Activated T-helper 1 cell treated with anti-CD3 and anti-CD28 coated beads, Interleukin-2, amount 50 U/mL, for 16 hours (primary cell): ENCODE results near the gene LIPG.

Experiments
- DNase-seq, 2 donors: peaks; one replicate each; pipeline ENCODE4 v3.0.0-alpha.2; 2020; ENCODE audit warnings: low read depth in 1 of 2, low spot score in 1 of 2

LIPG gene

DNA sequence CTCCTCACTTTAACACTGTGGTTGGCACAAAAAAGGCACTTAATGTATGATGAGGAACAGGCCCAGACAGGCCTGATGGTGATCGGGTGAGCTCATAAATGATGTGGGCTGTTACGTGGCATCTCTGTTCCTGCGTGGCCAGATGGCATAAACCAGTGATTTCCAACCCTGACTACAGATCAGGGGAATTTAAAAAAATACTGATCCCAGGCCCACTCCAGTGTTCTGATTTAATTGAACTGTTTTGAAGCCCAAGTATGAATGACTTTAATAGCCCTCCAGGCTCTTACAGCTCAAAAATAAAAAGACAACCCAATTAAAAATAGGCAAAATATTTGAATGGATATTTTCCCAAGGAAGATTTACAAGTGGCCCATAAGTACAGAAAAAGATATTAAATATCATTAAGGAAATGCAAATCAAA, 48.2 kb downstream of the LIPG start:
- DNase-seq, result no peak

DNA sequence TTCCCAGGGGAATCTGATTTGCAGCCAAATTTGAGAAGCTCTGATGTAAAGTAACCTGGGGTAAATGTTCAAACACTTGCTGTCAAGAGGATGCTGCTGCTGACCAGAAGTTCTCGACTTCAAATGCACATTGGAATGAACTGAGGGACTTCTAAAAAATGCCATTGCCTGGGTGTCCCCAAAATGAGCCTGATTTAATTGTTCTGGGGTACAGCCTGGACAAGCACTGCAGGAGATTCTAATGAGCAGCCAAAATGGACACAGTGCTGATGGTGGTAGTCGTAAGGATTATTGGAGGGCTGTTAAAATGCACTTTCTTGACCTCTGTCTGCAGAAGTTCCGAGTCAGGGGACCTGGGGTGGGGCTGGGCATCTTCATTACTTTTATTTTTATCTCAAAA, 49.5 kb downstream of the LIPG start:
- DNase-seq, result no peak

DNA sequence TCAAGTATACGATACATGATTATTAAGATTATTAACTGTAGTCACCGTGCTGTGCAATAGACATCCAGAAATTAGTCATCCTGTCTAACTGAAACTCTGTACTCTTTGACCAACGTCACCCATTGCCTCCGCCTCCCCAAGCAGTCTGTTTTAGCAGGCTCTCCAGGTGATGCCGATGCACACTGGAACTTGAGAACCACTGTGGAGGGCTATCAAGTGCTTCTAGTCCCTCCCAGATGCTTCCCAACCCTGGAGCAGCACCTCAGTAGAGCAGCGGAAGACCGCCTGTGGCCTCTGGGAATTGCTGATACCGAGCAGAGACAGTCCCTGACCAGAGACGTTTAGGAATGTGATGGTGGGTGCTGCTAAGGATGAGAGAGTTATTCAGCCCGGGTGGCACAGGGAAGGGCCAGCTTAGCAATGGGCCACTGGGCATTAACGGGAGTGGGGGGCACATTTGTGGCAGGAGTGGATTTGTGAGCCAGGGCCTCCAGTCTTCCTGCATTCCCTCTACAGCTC, 50.7 kb downstream of the LIPG start:
- DNase-seq, result no peak

DNA sequence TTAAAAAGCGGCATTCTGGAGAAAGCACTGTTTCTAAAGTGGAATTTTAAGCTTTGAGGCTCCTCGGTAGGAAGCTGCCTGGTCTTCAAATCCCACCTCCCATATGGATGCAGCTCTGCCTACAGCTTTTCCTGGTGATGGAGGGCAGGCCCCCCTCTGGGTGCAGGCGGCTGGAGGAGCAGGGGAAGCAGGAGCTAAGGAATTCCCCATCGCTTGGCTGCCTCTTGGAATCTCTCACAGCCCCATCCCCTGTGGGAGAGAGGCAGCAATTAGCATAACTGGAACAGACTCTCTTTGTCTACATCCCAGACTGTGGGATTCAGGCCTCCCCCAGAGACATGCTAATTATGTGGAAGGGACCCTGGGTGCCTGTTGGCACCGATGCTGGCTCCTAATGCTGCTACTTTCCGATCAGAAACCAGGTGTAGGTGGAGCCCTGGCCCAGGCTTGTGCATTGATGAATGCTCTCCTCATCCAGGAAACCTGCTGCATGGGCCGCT, 51.3 kb downstream of the LIPG start:
- DNase-seq, result no peak

DNA sequence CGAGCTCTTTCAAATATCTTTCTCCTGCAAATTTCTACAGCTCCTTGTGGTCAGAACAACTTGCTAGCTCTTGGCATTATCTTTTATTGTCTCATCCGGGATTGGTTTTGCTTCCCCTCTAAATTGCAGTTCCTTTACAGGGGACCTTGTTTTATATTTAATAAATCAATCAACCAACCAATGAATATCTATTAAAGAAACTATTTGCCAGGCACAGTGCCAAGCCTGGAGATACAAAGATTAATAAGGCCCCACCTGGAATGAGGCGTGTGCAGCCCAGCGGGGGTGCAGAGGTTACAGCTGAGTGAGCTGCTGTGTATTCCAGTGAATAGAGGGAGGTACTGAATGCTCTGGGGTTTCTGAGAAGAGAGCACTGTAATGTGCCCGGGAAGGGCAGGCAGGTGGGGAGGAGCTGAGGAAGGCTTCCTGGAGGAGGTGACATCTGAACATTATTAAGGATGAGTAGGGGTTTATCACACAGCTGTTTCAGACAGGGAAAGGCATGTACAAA, 51.8 kb downstream of the LIPG start:
- DNase-seq, result no peak

DNA sequence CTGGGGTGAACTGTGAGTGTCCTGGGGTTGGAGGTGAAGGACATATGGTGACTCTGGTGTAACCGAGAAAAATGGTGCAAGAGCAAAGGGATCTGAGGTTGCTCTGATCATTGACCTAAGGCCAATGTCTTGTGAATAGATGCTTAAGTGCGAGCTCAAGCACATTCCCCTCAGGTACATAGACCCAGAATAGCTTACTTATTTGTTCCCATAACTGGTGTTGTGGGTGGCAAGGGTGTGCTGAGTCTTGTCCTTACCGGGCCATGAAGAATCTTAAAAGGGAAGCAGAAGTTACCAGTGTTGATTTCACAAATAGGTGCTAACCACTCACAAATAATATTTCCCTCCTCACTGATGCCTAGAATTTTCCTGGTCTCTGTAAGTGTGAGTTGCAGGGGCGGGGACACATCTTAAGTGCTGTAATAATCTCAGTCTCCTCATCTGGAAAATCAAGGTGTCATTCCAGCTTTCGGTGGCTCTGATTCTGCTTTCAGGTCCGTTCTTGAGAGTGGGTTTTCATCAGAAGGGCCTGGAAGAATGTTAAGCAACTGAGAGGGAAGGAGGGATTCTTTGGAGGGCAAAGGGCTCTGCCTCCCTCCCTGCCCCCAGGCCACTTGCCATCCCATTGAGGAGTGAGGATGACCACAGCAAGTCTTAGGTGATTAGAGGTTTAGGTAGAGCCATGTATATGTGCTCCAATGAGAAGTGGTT, 54.9 kb downstream of the LIPG start:
- DNase-seq, result no peak

DNA sequence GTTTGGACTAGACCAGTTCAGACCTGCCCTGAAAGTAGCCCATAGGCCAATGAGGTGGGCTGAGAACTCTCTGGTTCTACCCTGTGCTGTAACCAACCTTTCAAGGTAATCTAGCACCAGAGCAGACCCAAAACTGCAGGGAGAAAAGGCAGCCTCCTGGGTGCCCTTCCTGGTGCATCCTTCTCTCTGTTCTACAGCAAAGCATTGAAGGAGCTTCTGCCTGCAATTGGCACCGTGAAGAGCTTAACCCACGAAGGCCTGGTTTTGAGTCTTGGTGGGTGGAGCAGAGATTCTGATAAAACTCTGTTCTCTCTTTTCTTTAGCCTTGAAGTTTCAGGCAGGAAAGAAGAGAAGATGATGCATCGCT, 55.5 kb downstream of the LIPG start:
- DNase-seq, result no peak

DNA sequence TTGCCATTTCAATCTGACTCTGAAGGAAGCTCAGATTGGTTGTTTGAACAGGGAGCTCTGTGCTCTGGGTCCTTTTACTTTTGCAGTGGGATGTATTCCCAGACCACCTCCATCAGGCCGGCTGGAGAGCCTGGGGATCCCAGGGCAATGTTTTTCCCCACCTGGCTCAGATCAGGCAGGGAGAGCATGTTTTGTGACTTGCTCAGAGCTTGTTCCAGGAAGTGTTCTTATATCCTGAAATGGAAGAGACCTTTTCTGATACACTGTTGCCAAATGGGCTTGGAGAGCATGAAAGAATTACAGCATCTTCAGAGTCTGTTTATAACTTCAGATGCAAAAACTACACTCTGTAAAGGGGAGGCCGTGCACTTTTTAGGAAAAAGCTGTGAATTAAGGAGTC, 56.0 kb downstream of the LIPG start:
- DNase-seq, result no peak

DNA sequence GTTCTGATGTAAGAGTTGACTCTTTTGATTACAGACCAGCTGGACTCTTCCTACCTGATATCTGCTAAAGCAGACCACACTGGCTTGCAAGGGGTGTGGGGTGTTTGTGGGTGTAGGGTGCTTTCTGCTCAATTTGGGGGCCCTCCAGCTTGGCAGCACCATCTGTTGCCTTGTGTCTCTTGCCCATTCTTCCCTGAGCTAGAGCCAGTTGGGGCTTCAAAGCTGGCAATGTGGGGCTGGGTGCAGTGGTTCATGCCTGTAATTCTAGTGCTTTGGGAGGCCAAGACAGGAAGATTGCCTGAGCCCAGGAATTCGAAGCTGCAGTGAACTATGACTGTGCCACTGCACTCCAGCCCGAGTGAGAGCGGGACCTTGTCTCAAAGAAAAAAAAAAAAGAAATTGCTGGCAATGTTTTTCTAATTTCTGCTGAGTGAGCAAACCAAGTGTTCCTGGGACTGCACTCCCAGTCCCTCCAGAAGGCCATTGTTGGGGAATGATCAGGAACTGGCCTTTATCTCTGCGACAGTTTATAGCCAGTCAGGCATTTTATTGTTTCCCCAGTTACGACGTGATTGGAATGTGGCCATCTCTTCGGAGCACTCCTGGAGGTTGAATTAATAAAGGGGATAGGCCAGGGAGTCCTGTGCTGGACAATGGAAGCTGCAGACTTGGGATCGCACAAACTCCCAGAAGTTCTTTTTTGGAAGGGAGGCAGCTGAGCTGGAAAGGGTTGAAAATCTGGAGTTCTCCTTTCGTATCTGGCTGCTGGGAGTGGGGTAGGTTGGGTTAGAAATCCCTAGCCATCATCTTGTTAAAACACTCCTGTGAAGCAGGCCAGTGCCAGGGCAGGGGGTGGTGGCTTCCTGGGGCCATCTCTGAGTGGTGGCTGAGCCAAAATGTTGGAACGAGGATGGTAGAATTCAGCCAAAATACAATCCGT, 57.2 kb downstream of the LIPG start:
- no peak for DNase-seq

DNA sequence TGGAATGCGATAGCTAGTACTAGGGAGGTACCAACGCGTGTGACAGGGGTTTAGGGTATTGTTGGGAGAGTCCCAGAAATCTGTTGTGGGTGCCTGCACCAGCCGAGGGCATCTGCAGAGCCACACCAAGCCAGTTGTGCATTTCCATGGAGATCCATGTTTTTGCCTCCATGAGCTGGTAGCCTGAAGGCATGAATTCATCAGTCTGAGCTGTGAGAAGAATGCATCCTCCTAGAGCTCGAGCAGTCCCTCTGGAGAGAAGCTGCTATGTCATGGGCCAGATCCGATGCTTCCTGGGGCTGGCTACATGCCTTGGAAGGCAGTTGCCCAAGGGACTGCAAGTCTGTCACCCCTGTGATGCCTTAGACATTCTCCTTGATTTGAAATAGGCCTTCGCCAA, 57.9 kb downstream of the LIPG start:
- no peak for DNase-seq

DNA sequence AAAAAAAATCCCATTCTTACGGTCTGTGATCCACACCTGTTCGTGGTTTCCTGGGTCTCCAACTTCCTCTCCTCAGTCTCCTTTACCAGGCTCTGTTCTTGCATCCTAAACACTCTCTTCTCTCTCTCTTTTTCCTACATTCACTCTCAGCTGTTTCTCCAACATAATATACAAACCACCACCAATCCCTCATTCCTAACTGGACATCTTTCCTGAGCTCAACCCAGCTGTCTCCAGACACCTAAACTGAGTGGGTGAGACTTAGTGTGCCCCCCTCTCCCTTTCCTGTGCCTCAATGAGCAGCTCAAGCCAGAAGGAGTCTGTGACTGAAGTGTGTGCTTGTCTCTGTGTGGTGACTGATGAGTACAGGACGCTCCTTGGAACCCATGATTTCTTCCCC, 59.4 kb downstream of the LIPG start:
- DNase-seq, result no peak

DNA sequence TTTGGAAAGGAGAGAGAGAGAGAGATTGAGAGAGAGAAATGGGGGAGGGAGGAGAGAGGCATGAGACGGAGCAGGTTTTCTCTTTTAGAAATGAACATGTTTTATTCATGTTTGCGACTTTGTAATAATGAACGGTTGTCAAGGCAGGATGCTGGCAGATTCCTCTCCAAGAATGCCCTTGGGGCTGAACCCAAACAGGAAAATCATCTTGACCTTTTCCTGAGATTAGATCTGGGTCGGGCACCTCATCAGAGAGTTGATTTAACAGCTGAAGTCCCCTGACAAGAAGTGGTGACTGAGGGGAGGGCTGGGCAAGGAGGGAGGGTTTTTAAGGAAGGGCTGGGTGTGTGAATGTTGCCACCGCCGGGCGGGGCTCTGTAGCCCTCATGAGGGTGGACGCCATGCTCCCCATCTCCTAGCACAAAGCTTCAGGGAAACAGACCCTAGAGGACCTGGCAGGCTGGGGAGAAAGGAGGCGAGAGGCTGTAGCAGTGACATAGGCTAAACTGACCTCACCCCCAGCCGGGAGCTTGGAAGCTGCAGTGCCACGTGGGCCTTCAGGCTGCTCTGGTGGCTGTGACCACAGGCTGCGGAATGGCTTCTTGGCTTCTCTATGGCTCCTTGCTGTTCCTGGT, 60.0 kb downstream of the LIPG start:
- no peak for DNase-seq

DNA sequence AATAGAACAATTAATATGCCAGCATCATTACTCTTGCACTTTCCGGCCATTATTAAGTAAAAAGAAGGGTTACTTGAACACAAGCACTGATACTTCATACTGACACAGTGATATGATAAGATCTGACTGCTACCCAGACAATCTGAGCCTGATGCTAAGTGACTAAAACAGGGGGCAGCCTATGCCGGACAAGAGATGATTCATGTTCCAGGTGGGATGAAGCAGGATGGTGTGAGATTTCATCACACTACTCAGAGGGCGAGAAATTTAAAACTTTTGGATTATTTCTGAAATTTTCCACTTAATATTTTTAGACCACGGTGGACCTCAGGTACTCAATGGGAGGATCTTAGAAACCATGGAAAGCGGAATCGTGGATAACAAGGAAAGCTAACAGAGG, 61.7 kb downstream of the LIPG start:
- no peak for DNase-seq

DNA sequence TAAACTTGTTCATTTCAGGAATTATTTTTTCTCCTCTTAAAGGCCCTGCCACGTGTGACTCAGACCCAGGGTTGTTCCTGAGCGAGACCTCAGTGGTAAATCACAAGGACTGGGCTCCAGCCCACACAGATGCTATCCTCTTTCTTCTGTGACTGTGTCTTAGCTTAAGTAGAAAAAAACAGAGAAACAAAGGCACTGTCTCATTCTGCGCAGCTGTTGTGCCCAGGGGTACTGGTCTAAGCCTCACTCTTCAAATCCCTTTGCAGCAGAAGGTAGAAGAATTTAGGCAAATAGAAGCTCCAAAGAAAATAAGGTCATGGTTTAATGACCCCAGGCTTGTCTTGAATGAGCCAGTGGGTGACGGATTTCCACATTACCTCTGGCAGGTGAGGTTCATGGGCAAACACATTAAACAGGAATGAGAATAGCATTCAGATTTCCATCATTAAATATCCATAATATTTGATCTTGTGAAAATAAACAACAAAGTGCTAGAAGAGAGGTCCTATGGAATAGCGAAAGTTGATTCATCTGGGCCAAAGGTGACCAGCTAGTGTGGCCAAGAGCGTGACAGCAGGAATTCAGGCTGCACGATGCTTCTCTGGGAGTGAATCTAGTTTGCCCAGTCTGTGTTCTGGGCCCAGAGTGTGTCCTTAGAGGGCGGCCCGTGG, 63.3 kb downstream of the LIPG start:
- no peak for DNase-seq

DNA sequence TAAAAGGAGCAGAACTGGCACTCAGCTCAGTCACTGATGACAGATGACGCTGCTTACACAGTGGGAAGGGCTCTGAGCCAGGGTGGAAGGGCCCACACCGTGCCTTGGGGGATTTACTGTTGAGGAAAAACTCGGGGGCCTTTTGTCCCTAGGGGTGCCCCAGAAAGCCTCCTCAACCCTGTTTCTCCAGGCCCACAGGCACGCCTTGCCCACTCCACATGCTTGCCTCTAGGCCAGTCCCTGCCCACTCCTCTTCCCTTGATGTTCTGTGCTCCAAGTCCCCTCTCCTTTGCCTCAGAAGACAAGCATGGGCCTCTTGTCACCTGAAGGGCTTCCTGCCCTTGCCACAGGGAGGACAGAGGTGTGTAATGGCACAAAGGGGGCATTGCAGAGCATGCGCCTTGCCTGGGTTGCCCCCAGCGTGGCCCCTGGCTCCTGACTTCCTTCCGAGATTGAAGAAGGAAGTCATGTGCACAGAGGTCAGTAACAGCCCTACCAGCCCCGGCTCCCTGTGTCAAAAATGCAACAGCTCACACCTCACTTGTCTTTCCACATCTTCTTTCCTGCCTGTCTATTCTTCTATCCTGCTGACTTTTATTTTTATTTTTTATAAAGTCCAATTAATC, 65.1 kb downstream of the LIPG start:
- no peak for DNase-seq

DNA sequence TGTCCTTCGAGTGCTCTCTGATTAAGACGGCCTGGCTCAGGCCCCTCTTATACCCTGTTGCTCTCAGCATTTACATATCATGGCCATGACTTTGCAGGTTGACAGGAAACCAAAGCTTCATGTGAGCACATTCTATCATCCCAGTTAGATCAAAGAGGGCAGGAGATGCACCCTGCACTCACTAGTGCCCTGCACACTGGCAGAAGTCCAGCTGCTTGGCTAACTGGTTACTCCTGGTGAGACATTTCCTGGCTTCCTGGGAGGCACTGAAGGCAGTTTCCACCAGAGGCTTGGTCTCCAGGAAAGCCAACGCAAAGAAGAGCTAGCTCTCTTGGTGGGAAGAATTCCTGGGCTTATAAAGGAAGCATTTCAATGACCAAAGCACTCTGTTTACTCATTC, 66.3 kb downstream of the LIPG start:
- DNase-seq, result no peak

DNA sequence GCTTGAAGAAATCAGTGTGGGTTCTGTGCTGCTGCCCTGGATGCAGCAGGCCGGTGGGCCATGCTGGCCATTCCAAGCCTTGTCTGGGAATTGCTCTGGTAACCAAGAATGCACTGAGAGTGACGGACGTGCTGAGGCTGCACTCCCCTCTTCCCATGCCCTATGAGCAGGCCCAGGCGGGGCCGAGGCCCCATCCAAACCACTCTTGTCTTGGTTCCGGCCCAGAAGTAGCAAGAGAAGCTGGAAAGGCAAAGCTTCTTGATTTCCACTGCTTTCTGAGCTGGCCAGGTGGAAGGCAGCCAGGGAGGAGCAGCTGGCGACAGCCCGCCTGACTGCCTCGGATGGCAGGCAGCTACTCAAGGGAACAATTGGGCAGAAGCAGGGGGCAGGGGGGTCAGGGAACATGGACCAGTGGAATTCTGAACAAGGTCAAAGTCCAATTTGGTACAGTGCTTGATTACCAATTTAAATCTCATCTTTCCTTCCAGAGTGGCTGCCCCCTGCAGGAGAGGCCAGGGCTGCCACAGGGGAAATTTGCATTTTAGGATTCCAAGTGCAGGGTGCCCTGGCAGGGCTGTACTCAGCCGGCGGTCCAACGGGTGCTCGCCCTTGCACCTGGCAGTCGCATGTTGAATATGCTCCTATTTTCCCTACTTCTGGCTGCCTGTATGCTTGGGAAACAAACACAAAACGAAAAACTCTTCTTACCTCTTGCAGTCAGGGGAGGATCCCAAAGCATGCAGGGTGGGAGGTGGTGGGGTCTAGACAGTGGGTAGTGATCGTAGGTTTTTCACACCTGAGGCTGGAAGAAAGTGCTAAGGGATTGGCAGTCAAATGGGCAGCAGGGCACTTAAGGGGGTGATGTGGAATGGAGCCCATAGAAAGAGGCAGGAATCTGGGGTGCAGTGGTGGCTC, 67.3 kb downstream of the LIPG start:
- no peak for DNase-seq

DNA sequence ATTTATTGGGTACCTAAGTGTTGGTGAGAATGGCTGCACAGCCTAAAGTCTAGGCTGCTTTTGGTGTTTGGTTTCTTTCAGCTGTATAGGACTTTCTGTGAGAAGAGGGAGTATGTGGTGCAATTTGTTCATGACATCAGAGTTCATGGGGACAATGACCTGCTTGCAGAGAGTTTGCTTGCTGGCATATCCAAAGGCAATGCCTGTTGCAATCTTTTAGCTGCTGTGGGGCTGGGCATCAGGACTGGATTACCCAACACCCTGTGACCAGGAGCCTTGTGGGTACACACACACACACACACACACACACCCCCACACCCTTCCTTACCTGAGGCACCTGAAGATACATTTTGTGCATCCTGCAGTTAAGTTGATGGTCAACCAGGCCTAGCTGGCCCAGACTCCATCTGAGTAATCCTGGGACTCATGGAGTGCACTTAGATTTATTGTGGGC, 68.4 kb downstream of the LIPG start:
- no peak for DNase-seq

DNA sequence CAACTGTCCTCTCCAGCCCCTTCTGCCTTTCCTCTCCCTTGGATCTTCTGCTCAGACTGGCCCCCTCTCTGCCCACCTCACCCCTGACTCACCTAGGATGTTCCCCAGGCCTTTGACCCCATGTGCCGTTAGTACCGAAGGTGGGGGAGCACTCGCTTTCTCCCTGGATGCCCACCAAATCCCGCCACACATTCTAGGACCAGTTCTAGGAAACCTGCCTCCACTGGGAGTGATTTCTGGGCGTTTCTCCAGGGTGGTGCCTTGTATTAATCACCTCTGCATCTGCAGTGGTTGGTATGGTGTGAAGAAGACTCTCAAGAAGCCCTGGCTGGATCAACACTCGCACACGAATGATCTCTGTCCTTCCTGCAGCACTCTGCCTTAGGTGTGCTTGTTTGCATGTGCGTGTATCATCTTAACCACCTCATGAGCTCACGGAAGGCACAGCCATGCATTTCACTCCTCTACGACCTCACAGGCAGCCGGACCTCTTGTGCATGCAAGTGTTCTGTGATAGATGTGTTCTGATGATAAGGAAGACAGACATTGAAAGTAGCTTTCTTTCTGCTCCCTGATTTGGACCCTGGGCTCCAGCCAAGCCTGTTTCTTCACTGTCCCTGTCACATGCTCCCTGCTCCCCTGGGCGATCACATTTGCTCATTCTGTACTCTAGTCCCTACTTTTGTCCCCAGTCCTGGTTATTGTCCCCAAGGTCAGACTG, 69.4 kb downstream of the LIPG start:
- DNase-seq, result no peak
